Chondrocyte (in vitro differentiated cells): ENCODE measurements around the gene TRABD2B. TPM values are rescaled to one million over a fixed set of nuclear protein-coding genes. Genes with fewer than 3 reads are reported as not detected.

ENCODE experiments used
- DNase-seq: peaks from one replicate; pipeline ENCODE4 v3.0.0; 2021; ENCODE audit warnings: mixed read lengths, low spot score
- H3K27ac Mint-ChIP-seq: one replicate; pipeline ENCODE4 v1.8.0; 2021; ENCODE audit warnings: mild to moderate bottlenecking, moderate library complexity, mixed read lengths; ENCODE audit not compliant: unreplicated experiment
- H3K27me3 Mint-ChIP-seq: 2 replicates; pipeline ENCODE4 v1.8.0; 2021; ENCODE audit warnings: low read depth, mixed read lengths
- H3K36me3 Mint-ChIP-seq: 2 replicates; pipeline ENCODE4 v1.8.0; 2021; ENCODE audit warnings: low read depth, mixed read lengths
- H3K4me1 Mint-ChIP-seq: 2 replicates; pipeline ENCODE4 v1.8.0; 2021; ENCODE audit warnings: low read depth, mild to moderate bottlenecking, mixed read lengths
- H3K4me3 Mint-ChIP-seq: one replicate; pipeline ENCODE4 v1.8.0; 2021; ENCODE audit warnings: mild to moderate bottlenecking, moderate library complexity, mixed read lengths; ENCODE audit not compliant: unreplicated experiment
- H3K9me3 Mint-ChIP-seq: 2 replicates; pipeline ENCODE4 v1.8.0; 2021; ENCODE audit warnings: low read depth, mixed read lengths
- CTCF ChIP-seq: fragments of 200-600 bp; sonication (generic); IDR thresholded peaks from 2 replicates; pipeline ENCODE4 v1.5.0; 2021; ENCODE audit warnings: antibody characterized with exemption, mild to moderate bottlenecking, moderate library complexity
- total RNA-seq: library from RNA; stranded (reverse); gene quantifications from 3 replicates; pipeline ENCODE4 v1.2.1, GENCODE V29; 2021

TRABD2B gene
- total RNA-seq, 1 donor from 2014 or later: 0.90 TPM

GRCh38 chr1:48019714-48020315, 22.6 kb upstream of the TRABD2B start:
- Mint-ChIP-seq H3K9me3 (no peaks in the 10 kb centered on the region), H3K4me1 (peaks cover 13% of the 10 kb centered on the region), H3K27ac (no peak overlapping the region), H3K36me3 (no peaks in the 10 kb centered on the region), H3K27me3 (peaks cover 25% of the 10 kb centered on the region), H3K4me3 (no peak overlapping the region)
- TF ChIP-seq CTCF: no peak
- no peak for DNase-seq

- peaks cover 33% of the 10 kb centered on the region for H3K27me3 Mint-ChIP-seq
- no peak overlapping the region for H3K27ac Mint-ChIP-seq
- H3K4me1 Mint-ChIP-seq: peaks cover 13% of the 10 kb centered on the region
- no peaks in the 10 kb centered on the region for H3K36me3 Mint-ChIP-seq
- no peak overlapping the region for H3K4me3 Mint-ChIP-seq
- DNase-seq: no peak
- no peak for TF ChIP-seq CTCF
- no peaks in the 10 kb centered on the region for H3K9me3 Mint-ChIP-seq
Observed at GRCh38 chr1:48018799-48019198, 21.6 kb upstream of the TRABD2B start.

GRCh38 chr1:48017716-48018115, 20.5 kb upstream of the TRABD2B start:
- Mint-ChIP-seq H3K9me3 (no peaks in the 10 kb centered on the region), H3K4me3 (no peak overlapping the region), H3K36me3 (no peaks in the 10 kb centered on the region), H3K27ac (no peak overlapping the region), H3K27me3 (peaks cover 41% of the 10 kb centered on the region), H3K4me1 (peaks cover 13% of the 10 kb centered on the region)
- TF ChIP-seq CTCF: no peak
- DNase-seq: no peak

GRCh38 chr1:48016515-48016914, 19.3 kb upstream of the TRABD2B start:
- no peaks in the 10 kb centered on the region for H3K9me3 Mint-ChIP-seq
- no peak overlapping the region for H3K4me3 Mint-ChIP-seq
- no peak for TF ChIP-seq CTCF
- peaks cover 44% of the 10 kb centered on the region for H3K27me3 Mint-ChIP-seq
- DNase-seq: no peak
- no peaks in the 10 kb centered on the region for H3K36me3 Mint-ChIP-seq
- peaks cover 13% of the 10 kb centered on the region for H3K4me1 Mint-ChIP-seq
- no peak overlapping the region for H3K27ac Mint-ChIP-seq

- H3K4me3 Mint-ChIP-seq: no peak overlapping the region
- H3K27me3 Mint-ChIP-seq: peaks cover 55% of the 10 kb centered on the region
- no peak for DNase-seq
- no peak for TF ChIP-seq CTCF
- no peak overlapping the region for H3K27ac Mint-ChIP-seq
- H3K36me3 Mint-ChIP-seq: no peaks in the 10 kb centered on the region
- no peaks in the 10 kb centered on the region for H3K9me3 Mint-ChIP-seq
- H3K4me1 Mint-ChIP-seq: peaks cover 13% of the 10 kb centered on the region
Observed at GRCh38 chr1:48013270-48013669, 16.1 kb upstream of the TRABD2B start.
